Measurements from ENCODE around the gene ALS2CL.

DNA sequence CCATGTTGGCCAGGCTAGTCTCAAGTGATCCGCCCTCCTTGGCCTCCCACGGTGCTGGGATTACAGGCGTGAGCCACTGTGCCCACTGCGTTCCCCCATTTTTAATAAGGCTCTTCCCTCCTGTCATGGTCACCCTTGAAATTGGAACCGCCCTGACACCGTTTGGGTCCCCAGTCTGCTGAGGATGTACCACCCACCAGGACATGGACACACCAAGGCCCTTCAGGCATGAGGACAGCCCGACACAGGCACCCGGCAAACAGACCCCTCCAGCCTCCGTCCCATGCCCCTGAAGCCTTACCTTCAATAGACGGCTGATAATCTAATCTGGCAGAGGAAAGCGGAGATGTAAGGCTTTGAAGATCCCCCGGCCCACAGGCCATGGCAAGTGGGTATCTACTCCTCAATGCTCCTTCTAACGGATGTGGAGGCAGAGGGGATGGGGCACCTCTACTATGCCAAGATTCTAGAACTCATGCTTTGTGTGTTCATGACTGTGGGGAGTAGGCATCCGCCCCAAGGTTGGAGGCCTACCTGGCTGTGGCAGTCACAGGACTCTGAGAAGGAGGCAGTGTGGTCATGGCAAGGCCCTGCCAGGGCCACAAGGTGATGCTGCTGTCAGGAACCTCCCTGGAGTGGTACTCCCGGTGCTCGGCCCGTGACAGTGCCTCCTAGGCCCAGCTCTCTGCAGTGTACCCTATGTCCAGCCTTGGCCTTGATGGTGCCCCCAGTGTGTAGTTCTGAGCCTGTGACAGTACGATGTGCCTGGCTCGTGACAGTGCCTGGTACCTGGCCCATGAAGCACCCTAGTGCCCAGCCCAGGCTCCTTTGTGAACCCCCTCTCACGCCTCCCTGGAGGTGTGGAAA, 42.8 kb upstream of the ALS2CL start:
- TF ChIP-seq EZH2 (IDR thresholded peaks at IDR 0.05; ENCODE audit: borderline replicate concordance, low read depth, low read length, poor library complexity, severe bottlenecking), result no peak
- TF ChIP-seq, protein P1, sequence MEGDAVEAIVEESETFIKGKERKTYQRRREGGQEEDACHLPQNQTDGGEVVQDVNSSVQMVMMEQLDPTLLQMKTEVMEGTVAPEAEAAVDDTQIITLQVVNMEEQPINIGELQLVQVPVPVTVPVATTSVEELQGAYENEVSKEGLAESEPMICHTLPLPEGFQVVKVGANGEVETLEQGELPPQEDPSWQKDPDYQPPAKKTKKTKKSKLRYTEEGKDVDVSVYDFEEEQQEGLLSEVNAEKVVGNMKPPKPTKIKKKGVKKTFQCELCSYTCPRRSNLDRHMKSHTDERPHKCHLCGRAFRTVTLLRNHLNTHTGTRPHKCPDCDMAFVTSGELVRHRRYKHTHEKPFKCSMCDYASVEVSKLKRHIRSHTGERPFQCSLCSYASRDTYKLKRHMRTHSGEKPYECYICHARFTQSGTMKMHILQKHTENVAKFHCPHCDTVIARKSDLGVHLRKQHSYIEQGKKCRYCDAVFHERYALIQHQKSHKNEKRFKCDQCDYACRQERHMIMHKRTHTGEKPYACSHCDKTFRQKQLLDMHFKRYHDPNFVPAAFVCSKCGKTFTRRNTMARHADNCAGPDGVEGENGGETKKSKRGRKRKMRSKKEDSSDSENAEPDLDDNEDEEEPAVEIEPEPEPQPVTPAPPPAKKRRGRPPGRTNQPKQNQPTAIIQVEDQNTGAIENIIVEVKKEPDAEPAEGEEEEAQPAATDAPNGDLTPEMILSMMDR (conservative IDR thresholded peaks at IDR 0.05; ENCODE audit: low read depth, low read length), result no peak

Data from A673 (cell line).